Neural cell (in vitro differentiated cells): ENCODE data around the gene GRWD1. TPM values are rescaled to one million over a fixed set of nuclear protein-coding genes. Genes with fewer than 3 reads are reported as not detected.
"Not testable (repeated sequence)": the region's sequence is repeated elsewhere in the genome, so short reads cannot be mapped to it uniquely, and the experiment has no call there.

Experiments
- H2AFZ ChIP-seq: fragments of 200-600, 300-800 bp; sonication (generic), shearing (Covaris generic); 2 replicates; pipeline ENCODE4 v1.6.0; 2014; ENCODE audit warnings: low read depth, mild to moderate bottlenecking, antibody characterized with exemption, low read length, moderate library complexity
- H3F3A ChIP-seq: fragments of 200-600 bp; shearing (Covaris generic); 2 replicates; pipeline ENCODE4 v1.6.1; 2016; ENCODE audit warnings: mild to moderate bottlenecking, moderate library complexity, mixed read lengths, antibody characterized with exemption, low read length; ENCODE audit not compliant: insufficient read depth, poor library complexity, severe bottlenecking
- H3K27ac ChIP-seq: fragments of 200-600, 300-800 bp; sonication (generic), shearing (Covaris generic); 2 replicates; pipeline ENCODE4 v1.5.1; 2014; ENCODE audit warnings: mild to moderate bottlenecking, low read length, moderate library complexity
- H3K27me3 ChIP-seq: fragments of 300-800, 200-600 bp; sonication (generic), shearing (Covaris generic); 2 replicates; pipeline ENCODE4 v1.6.0; 2014; ENCODE audit warnings: mild to moderate bottlenecking, low read depth, low read length, moderate library complexity; ENCODE audit not compliant: insufficient read depth
- H3K36me3 ChIP-seq: fragments of 300-800, 200-600 bp; sonication (generic), shearing (Covaris generic); 2 replicates; pipeline ENCODE4 v1.5.1; 2014; ENCODE audit warnings: mild to moderate bottlenecking, antibody characterized with exemption, low read length, moderate library complexity; ENCODE audit not compliant: insufficient read depth
- H3K4me2 ChIP-seq: fragments of 300-800, 200-600 bp; sonication (generic), shearing (Covaris generic); 2 replicates; pipeline ENCODE4 v1.6.0; 2014; ENCODE audit warnings: mild to moderate bottlenecking, low read length
- H3K4me3 ChIP-seq: fragments of 300-800, 200-600 bp; sonication (generic), shearing (Covaris generic); 2 replicates; pipeline ENCODE4 v1.5.1; 2014; ENCODE audit warnings: mild to moderate bottlenecking, low read length, moderate library complexity
- H3K79me2 ChIP-seq: fragments of 200-600 bp; shearing (Covaris generic); replicated peaks from 2 replicates; pipeline ENCODE4 v1.6.0; 2014; ENCODE audit warnings: mild to moderate bottlenecking, low read length, moderate library complexity; ENCODE audit not compliant: insufficient read depth
- H3K9ac ChIP-seq: fragments of 300-800, 200-600 bp; sonication (generic), shearing (Covaris generic); 2 replicates; pipeline ENCODE4 v1.6.1; 2016; ENCODE audit warnings: mild to moderate bottlenecking, low read length, mixed read lengths
- H3K9me2 ChIP-seq: fragments of 200-600 bp; shearing (Covaris generic); 2 replicates; pipeline ENCODE4 v1.6.1; 2016; ENCODE audit warnings: mild to moderate bottlenecking, low read length, mixed read lengths; ENCODE audit not compliant: insufficient read depth
- H3K9me3 ChIP-seq: fragments of 200-600, 300-800 bp; sonication (generic), shearing (Covaris generic); 2 replicates; pipeline ENCODE4 v1.6.1; 2016; ENCODE audit warnings: mild to moderate bottlenecking, mixed run types, low read length, moderate library complexity, mixed read lengths
- H4K20me1 ChIP-seq: fragments of 200-600 bp; shearing (Covaris generic); 2 replicates; pipeline ENCODE4 v1.6.1; 2016; ENCODE audit warnings: mild to moderate bottlenecking, mixed run types; ENCODE audit not compliant: insufficient read depth
- EP300 ChIP-seq: fragments of 450-650 bp; conservative IDR thresholded peaks from 2 replicates; pipeline ENCODE4 v1.6.1; 2014; ENCODE audit warnings: antibody characterized with exemption, mild to moderate bottlenecking, moderate library complexity; ENCODE audit not compliant: poor library complexity, severe bottlenecking
- EZH2 ChIP-seq: fragments of 200-600, 300-800 bp; shearing (Covaris generic), sonication (generic); IDR thresholded peaks from 2 replicates; pipeline ENCODE4 v1.6.1; 2014; ENCODE audit warnings: antibody characterized with exemption, low read length, borderline replicate concordance, mild to moderate bottlenecking; ENCODE audit not compliant: insufficient read depth, poor library complexity, severe bottlenecking
- MXI1 ChIP-seq: fragments of 450-650 bp; conservative IDR thresholded peaks from 2 replicates; pipeline ENCODE4 v1.6.1; 2014; ENCODE audit warnings: antibody characterized with exemption, mild to moderate bottlenecking; ENCODE audit not compliant: poor library complexity, severe bottlenecking
- POLR2AphosphoS5 ChIP-seq: IDR thresholded peaks from 2 replicates; pipeline ENCODE4 v1.6.1; 2012
- RAD21 ChIP-seq: fragments of 450-650 bp; conservative IDR thresholded peaks from 2 replicates; pipeline ENCODE4 v1.6.1; 2014; ENCODE audit warnings: antibody characterized with exemption, mild to moderate bottlenecking, moderate library complexity
- SMC3 ChIP-seq: fragments of 450-650 bp; conservative IDR thresholded peaks from 2 replicates; pipeline ENCODE4 v1.6.1; 2014; ENCODE audit warnings: antibody characterized with exemption, mild to moderate bottlenecking, moderate library complexity; ENCODE audit not compliant: poor library complexity
- TAF1 ChIP-seq: IDR thresholded peaks from 2 replicates; pipeline ENCODE4 v1.6.1; 2012; ENCODE audit warnings: low read depth
- polyA plus RNA-seq: library from polyadenylated mRNA; depleted of rRNA; stranded (reverse); fragments of >200 nt; gene quantifications from 2 replicates; pipeline ENCODE4 v1.2.3, GENCODE V29; 2014
- TF ChIP-seq, protein P1 (sequence below): fragments of 450-650 bp; IDR thresholded peaks from 2 replicates; pipeline ENCODE4 v1.5.1; 2014; ENCODE audit warnings: antibody characterized with exemption, mild to moderate bottlenecking, moderate library complexity; ENCODE audit not compliant: poor library complexity, severe bottlenecking
- TF ChIP-seq, protein P2 (sequence below): IDR thresholded peaks from 2 replicates; pipeline ENCODE4 v1.6.1; 2012; ENCODE audit warnings: borderline replicate concordance

GRWD1 gene
- polyA plus RNA-seq, 1 donor from 2014 or later: 11.8 TPM

DNA sequence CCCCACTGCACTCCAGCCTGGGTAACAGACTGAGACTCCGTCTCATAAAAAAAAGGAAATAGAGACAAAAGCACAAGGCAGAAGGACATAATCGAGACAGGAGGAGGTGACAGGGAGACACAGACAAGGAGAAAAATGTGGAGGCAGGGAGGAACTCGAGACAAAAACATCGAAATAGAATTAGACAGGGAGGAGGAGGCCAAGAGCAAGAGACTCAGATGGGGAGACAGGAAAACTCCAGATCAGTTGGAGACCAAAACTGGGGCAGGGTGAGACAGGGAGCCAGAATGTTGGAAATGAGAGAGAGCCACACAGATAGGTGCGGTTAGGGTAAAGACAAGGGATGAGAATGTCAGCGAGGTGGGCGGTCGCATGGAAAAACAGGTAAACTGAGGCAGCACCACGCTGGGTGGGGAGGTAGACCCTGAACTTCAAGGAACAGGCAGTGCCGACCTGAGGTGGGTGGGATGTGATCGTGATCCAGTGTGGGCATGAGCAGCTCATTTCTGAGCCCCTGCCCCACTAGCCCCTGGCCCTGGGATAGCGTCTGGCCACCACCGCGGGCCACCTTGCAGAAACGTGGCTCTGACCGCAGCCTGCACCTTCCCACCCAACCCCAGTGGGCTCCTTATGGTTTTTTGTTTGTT, 38.6 kb downstream of the GRWD1 start:
- no peaks in the 10 kb centered on the region for H3K9me2 ChIP-seq
- H3K4me3 ChIP-seq: no peak overlapping the region
- H3K9ac ChIP-seq: no peak overlapping the region
- H3K27me3 ChIP-seq: no peaks in the 10 kb centered on the region
- H3K36me3 ChIP-seq: no peaks in the 10 kb centered on the region
- TF ChIP-seq POLR2AphosphoS5 (peak; percentile 64), MXI1 (no peak)
- H3F3A ChIP-seq: no peaks in the 10 kb centered on the region
- H3K79me2 ChIP-seq: no peaks in the 10 kb centered on the region
- no peaks in the 10 kb centered on the region for H3K9me3 ChIP-seq
- no peak overlapping the region for H3K4me2 ChIP-seq
- H4K20me1 ChIP-seq: no peaks in the 10 kb centered on the region
- H2AFZ ChIP-seq: no peak overlapping the region
- no peak overlapping the region for H3K27ac ChIP-seq

DNA sequence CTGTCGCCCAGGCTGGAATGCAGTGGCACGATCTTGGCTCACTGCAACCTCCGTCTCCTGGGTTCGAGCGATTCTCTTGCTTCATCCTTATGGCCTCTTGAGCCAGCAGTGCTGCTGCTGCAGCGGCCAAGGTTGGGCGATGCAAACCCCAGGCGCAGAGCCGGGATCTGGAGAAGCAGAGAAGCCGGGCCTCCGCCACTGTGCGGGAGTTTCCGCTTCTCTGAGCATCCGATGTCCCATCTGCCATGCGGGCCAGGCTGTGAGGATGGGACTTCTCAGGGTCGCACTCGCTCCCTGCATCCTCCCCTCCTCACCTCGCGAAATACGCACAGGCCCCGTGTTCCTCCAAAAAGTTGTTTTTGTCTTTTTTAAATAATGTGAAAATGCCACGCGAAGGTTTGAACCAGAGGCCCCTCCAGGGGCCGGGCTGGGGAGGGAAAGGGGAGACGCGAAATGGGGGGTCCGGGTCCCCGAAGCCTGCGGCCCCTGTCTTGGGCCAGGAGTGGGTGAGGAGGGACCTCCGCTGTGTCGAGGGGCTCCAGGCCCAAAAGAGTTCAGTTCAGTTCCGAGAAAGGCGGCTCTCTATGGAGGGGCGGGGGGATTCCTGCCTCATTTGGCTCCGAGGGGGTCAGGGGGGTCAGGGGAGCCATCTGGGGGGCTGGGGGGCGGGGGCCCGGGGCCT, 39.3 kb downstream of the GRWD1 start:
- H3K36me3 ChIP-seq: no peaks in the 10 kb centered on the region
- H4K20me1 ChIP-seq: no peaks in the 10 kb centered on the region
- H3K9ac ChIP-seq: no peak overlapping the region
- H3K4me2 ChIP-seq: no peak overlapping the region
- TF ChIP-seq RAD21 (no peak), MXI1 (no peak), SMC3 (no peak), POLR2AphosphoS5 (no peak), TAF1 (no peak), EP300 (no peak), EZH2 (no peak)
- TF ChIP-seq, protein P1, sequence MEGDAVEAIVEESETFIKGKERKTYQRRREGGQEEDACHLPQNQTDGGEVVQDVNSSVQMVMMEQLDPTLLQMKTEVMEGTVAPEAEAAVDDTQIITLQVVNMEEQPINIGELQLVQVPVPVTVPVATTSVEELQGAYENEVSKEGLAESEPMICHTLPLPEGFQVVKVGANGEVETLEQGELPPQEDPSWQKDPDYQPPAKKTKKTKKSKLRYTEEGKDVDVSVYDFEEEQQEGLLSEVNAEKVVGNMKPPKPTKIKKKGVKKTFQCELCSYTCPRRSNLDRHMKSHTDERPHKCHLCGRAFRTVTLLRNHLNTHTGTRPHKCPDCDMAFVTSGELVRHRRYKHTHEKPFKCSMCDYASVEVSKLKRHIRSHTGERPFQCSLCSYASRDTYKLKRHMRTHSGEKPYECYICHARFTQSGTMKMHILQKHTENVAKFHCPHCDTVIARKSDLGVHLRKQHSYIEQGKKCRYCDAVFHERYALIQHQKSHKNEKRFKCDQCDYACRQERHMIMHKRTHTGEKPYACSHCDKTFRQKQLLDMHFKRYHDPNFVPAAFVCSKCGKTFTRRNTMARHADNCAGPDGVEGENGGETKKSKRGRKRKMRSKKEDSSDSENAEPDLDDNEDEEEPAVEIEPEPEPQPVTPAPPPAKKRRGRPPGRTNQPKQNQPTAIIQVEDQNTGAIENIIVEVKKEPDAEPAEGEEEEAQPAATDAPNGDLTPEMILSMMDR: no peak
- TF ChIP-seq, protein P2, sequence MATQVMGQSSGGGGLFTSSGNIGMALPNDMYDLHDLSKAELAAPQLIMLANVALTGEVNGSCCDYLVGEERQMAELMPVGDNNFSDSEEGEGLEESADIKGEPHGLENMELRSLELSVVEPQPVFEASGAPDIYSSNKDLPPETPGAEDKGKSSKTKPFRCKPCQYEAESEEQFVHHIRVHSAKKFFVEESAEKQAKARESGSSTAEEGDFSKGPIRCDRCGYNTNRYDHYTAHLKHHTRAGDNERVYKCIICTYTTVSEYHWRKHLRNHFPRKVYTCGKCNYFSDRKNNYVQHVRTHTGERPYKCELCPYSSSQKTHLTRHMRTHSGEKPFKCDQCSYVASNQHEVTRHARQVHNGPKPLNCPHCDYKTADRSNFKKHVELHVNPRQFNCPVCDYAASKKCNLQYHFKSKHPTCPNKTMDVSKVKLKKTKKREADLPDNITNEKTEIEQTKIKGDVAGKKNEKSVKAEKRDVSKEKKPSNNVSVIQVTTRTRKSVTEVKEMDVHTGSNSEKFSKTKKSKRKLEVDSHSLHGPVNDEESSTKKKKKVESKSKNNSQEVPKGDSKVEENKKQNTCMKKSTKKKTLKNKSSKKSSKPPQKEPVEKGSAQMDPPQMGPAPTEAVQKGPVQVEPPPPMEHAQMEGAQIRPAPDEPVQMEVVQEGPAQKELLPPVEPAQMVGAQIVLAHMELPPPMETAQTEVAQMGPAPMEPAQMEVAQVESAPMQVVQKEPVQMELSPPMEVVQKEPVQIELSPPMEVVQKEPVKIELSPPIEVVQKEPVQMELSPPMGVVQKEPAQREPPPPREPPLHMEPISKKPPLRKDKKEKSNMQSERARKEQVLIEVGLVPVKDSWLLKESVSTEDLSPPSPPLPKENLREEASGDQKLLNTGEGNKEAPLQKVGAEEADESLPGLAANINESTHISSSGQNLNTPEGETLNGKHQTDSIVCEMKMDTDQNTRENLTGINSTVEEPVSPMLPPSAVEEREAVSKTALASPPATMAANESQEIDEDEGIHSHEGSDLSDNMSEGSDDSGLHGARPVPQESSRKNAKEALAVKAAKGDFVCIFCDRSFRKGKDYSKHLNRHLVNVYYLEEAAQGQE: no peak
- no peak overlapping the region for H3K4me3 ChIP-seq
- no peaks in the 10 kb centered on the region for H3K9me3 ChIP-seq
- H3K79me2 ChIP-seq: no peaks in the 10 kb centered on the region
- no peak overlapping the region for H3K27ac ChIP-seq
- H3K27me3 ChIP-seq: no peaks in the 10 kb centered on the region
- H3F3A ChIP-seq: no peaks in the 10 kb centered on the region
- no peaks in the 10 kb centered on the region for H3K9me2 ChIP-seq
- no peak overlapping the region for H2AFZ ChIP-seq

DNA sequence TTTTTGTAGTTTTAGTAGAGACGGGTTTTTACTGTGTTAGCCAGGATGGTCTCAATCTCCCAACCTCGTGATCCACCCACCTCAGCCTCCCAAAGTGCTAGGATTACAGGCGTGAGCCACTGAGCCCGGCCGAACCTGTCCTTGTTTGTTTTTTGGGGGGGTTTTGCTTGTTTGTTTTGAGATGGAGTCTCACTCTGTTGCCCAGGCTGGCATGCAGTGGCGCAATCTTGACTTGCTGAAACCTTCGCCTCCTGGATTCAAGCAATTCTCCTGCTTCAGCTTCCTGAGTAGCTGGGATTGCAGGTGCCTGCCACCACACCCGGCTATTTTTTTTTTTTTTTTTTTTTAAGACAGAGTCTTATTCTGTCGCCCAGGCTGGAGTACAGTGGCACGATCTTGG, 40.9 kb downstream of the GRWD1 start:
- H3K9me3 ChIP-seq, H3K4me2 ChIP-seq, H3F3A ChIP-seq, H3K79me2 ChIP-seq, H3K4me3 ChIP-seq, H3K36me3 ChIP-seq, H3K9ac ChIP-seq, H2AFZ ChIP-seq, H3K9me2 ChIP-seq, H3K27ac ChIP-seq, H4K20me1 ChIP-seq, H3K27me3 ChIP-seq: not testable (repeated sequence)
